Transverse colon (tissue), 4 donors: ENCODE results near the gene TRPT1. TPM values are rescaled to one million over a fixed set of nuclear protein-coding genes. Genes with fewer than 3 reads are reported as not detected.
A peak's percentile ranks its signal among the peaks of the same experiment; 100 is the strongest.

Experiments used
- DNase-seq: peaks from one replicate; pipeline ENCODE4 v3.0.0-alpha.2; 2019
- H3K27ac ChIP-seq, 4 donors: fragments of 200-600 bp; sonication (generic); 2 replicates each; pipeline ENCODE4 v1.5.1; 2016 to 2018; ENCODE audit warnings: inconsistent platforms in 4 of 4
- H3K27me3 ChIP-seq: fragments of 200-600 bp; sonication (generic); 2 replicates; pipeline ENCODE4 v1.5.1; 2017; ENCODE audit warnings: inconsistent platforms
- H3K36me3 ChIP-seq, 4 donors: fragments of 200-600 bp; sonication (generic); 2 replicates each; pipeline ENCODE4 v1.5.1; 2017 to 2019; ENCODE audit warnings: inconsistent platforms in 4 of 4
- H3K4me1 ChIP-seq, 4 donors: fragments of 200-600 bp; sonication (generic); 2 replicates each; pipeline ENCODE4 v1.5.1; 2017 to 2020; ENCODE audit warnings: inconsistent platforms in 4 of 4
- H3K4me3 ChIP-seq, 4 donors: fragments of 200-600 bp; sonication (generic); 1 replicate in 1 of 4; 2 replicates in 3 of 4; pipeline versions ENCODE4 v1.5.1 to v1.6.1; 2017 to 2019; ENCODE audit warnings: inconsistent platforms in 4 of 4
- H3K9me3 ChIP-seq, 2 donors: fragments of 200-600 bp; sonication (generic); 2 replicates each; pipeline ENCODE4 v1.5.1; 2017 to 2019; ENCODE audit warnings: inconsistent platforms in 2 of 2
- CTCF ChIP-seq, 5 experiments: fragments of 200-600 bp in 3 of 5; fragments of 450-650 bp in 2 of 5; sonication (generic) in 3 of 5; IDR thresholded peaks; 1 replicate in 2 of 5; 2 replicates in 3 of 5; pipeline ENCODE4 v1.5.1; 2016 to 2017; ENCODE audit warnings: antibody characterized with exemption in 5 of 5, inconsistent platforms in 3 of 5, mild to moderate bottlenecking in 2 of 5, moderate library complexity in 1 of 5
- EP300 ChIP-seq: sonication (generic); formaldehyde crosslinking; IDR thresholded peaks from one replicate; pipeline ENCODE4 v1.6.1; 2017; ENCODE audit warnings: antibody characterized with exemption, low read depth
- POLR2A ChIP-seq: fragments of 450-650 bp; IDR thresholded peaks from one replicate; pipeline ENCODE4 v1.6.1; 2016; ENCODE audit warnings: antibody characterized with exemption, mild to moderate bottlenecking, moderate library complexity
- POLR2AphosphoS5 ChIP-seq, 3 donors: sonication (generic); formaldehyde crosslinking; IDR thresholded peaks; one replicate each; pipeline ENCODE4 v1.6.1; 2016; ENCODE audit warnings: antibody characterized with exemption in 3 of 3
- WGBS, 2 donors: methylation state at CpG; one replicate each; pipeline ENCODE4 v1.1.5; 2018; ENCODE audit warnings: low coverage in 1 of 2; 5-methylcytosine and 5-hydroxymethylcytosine counted together
- in situ Hi-C, 4 donors: fragments of 200-750 bp; cut with MboI; loops; one replicate each; pipeline versions ENCODE4 v1.15.0 to v1.15.1; 2017; ENCODE audit warnings: low sequenced_read_pairs in 3 of 4, low pct_ligation_motif_present in 1 of 4, low pct_unique_long_range_greater_than_20kb in 1 of 4
- intact Hi-C: fragments of 100-400 bp; cut with DNase I; formaldehyde crosslinking; loops from one replicate; pipeline ENCODE4 v1.15.1; 2023; ENCODE audit warnings: low total_unique reads
- total RNA-seq, 4 donors: library from RNA; depleted of rRNA; stranded (reverse); fragments of >200 nt; gene quantifications; one replicate each; pipeline ENCODE4 v1.1.0, GENCODE V29; 2016

TRPT1 gene
- total RNA-seq, 4 donors from 2014 or later = 82.4 to 113 (median 99.1) TPM

GRCh38 chr11:64241491-64242374 lies 15.7 kb upstream of the TRPT1 start:
- DNase-seq = peak; percentile 72
- Histone ChIP-seq H3K36me3 (no peaks in the 10 kb centered on the region), H3K27ac (peak overlapping the region; percentile 96 to 100 (median 98)), H3K9me3 (no peaks in the 10 kb centered on the region), H3K4me1 (peaks cover 33 to 72% (median 59%) of the 10 kb centered on the region in 4 donors), H3K4me3 (peak overlapping the region; percentile 65 to 96 (median 82)), H3K27me3 (no peaks in the 10 kb centered on the region)
- 0% methylated on average over 61 of the region's 63 CpGs; no CpG with 5 or more reads in 1 of the 2 donors for WGBS, 2 donors
- intact Hi-C loops = no loop called here
- TF ChIP-seq POLR2AphosphoS5 (IDR thresholded peaks at IDR 0.05) (peak; percentile 93 to 96 (median 94)), CTCF (IDR thresholded peaks at IDR 0.05) (peak in 2 of 5 experiments; percentile 3 to 24), POLR2A (peak; percentile 89), EP300 (no peak)
- in situ Hi-C loops = no loop called here

GRCh38 chr11:64241241-64241490 lies 15.2 kb upstream of the TRPT1 start:
- H3K27me3 ChIP-seq = no peaks in the 10 kb centered on the region
- in situ Hi-C loops = no loop called here
- peak; percentile 100 for DNase-seq
- no peaks in the 10 kb centered on the region for H3K9me3 ChIP-seq
- WGBS, 2 donors = 0% methylated on average over 24 of the region's 24 CpGs; no CpG with 5 or more reads in 1 of the 2 donors
- intact Hi-C loops = no loop called here
- peak overlapping the region; percentile 62 to 84 (median 82) for H3K4me3 ChIP-seq
- no peaks in the 10 kb centered on the region for H3K36me3 ChIP-seq
- TF ChIP-seq POLR2A = no peak
- no peak for TF ChIP-seq CTCF (IDR thresholded peaks at IDR 0.05)
- TF ChIP-seq POLR2AphosphoS5 (IDR thresholded peaks at IDR 0.05) = no peak
- no peak for TF ChIP-seq EP300
- H3K27ac ChIP-seq = peak overlapping the region; percentile 96 to 100 (median 98)
- H3K4me1 ChIP-seq = peaks cover 33 to 75% (median 60%) of the 10 kb centered on the region in 4 donors

GRCh38 chr11:64240435-64241240 lies 14.7 kb upstream of the TRPT1 start, which contains the start of gene FKBP2:
TSS of gene FKBP2 (plus strand) at chr11:64241095. CDS start at chr11:64242388, 1,293 bp downstream.
- peak; percentile 98 for DNase-seq
- peak within 1 kb of the TSS; percentile 65 to 96 (median 82) for H3K4me3 ChIP-seq
- TF ChIP-seq EP300 (peak; percentile 43), CTCF (IDR thresholded peaks at IDR 0.05) (no peak), POLR2A (peak; percentile 97), POLR2AphosphoS5 (IDR thresholded peaks at IDR 0.05) (peak; percentile 96 to 99 (median 99))
- peak within 1 kb of the TSS; percentile 96 to 100 (median 98) for H3K27ac ChIP-seq
- in situ Hi-C loops (no loop called here), intact Hi-C loops (no loop called here)
- peaks cover 33 to 75% (median 59%) of the 10 kb centered on the region in 4 donors for H3K4me1 ChIP-seq
- WGBS, 2 donors = 0 to 1% methylated on average over 4 to 57 of the region's 58 CpGs
- no peaks in the 10 kb centered on the region for H3K9me3 ChIP-seq
- no peaks in the 10 kb centered on the region for H3K27me3 ChIP-seq
- H3K36me3 ChIP-seq = no peaks in the 10 kb centered on the region
